NCI-H1048 (cell line): ENCODE results near the gene SMG6.

Experiments
- DNase-seq: peaks from one replicate; lab custom pipeline; 2025; lab: John Stamatoyannopoulos, UW

SMG6 gene

DNA sequence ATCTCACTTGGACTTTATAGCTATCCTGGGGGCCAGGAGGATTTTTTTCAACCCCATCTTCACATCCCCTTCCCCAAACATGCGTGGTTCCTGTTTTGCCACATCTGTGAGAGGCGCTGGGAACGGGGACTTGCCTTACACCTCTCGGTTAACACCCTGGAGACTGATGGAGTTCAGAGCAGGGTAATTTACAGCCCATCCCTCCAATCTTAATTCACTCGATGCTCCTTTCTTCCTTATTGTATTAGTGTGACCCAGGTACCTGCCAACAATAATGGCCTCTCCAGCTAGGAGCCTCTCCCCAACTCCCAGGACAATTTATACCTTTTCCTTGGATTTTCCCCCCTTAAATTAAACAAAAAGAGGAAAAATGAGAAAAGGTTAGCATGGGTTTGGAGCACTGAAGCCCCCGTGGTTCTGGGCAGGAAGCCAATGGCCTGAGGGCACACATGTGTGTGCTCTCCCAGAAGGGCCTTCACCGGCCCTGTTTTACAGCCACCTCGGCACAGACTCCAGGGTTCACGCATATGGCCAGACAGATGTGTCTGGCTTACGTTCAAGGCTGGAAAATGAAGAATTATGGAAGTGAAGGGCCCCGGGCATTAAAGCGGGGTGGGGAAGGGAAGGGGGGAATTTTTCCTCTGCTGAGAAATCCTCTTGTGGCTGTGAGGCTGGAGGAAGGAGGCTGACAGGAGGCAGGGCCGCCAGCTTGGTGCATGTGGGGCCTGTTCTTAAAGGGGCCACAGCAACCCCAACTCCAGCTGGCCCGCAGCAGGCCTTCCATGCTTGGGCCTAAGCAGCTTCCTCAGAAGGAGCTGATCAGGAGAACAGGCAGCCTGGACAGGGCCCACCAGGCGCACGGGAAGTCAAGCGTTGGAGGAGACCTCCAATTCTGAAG lies 227.2 kb downstream of the SMG6 start:
- no peak for DNase-seq

DNA sequence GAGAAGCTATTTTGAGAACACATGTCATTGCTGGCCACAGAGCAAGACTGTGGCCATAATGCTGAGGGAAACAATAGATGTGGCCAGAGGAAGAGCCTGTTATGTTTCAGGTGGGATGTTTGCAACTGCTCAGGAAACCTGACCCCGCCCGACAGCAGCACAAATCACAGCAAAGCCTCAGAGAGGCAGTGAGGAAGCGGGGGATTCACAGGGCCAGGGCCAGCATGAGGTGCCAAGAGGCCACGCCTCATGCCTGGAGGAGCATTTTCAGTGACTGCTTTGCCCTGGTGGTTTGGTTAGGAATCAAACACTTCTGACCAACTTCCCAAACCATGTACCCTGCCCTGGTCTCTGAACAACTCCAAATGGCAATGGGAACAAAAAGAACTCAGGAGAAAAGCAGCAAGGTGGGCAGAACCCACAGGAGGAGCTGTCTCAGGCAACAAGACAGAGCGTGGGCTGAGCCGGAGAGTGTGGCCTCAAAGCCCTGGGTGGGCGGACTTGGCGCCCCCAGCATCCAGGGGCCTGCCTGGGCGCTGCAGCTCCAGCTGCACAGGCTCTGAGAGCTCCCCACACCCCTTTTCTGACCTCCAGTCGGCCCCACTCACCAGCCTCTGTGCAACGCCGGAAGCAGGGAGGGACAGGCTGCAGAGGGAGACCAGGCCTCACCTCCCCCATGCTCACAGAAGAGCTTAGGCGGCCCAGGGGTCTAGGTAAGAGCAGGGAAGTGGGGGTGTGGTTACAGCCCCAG lies 228.1 kb downstream of the SMG6 start:
- no peak for DNase-seq

DNA sequence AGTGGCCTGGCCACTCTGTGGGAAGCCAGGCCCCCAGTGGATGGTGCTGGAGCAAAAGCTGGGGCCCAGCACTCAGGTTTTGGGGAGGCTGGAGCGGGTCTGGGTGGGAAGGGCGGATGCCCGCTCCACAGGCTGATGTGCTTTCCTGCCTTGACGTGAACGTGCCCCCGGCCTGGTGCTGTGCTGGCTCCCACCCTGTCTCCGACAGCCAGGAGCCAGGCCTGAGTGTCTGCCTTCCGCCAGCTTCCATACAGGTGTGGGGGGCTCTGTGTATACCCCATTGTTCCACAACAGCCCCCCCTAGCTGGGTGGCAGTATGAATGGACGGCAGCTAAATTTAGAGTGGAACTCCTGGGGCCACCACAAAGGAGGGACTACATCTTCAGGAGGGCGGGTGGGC lies 228.7 kb downstream of the SMG6 start:
- DNase-seq, result no peak

DNA sequence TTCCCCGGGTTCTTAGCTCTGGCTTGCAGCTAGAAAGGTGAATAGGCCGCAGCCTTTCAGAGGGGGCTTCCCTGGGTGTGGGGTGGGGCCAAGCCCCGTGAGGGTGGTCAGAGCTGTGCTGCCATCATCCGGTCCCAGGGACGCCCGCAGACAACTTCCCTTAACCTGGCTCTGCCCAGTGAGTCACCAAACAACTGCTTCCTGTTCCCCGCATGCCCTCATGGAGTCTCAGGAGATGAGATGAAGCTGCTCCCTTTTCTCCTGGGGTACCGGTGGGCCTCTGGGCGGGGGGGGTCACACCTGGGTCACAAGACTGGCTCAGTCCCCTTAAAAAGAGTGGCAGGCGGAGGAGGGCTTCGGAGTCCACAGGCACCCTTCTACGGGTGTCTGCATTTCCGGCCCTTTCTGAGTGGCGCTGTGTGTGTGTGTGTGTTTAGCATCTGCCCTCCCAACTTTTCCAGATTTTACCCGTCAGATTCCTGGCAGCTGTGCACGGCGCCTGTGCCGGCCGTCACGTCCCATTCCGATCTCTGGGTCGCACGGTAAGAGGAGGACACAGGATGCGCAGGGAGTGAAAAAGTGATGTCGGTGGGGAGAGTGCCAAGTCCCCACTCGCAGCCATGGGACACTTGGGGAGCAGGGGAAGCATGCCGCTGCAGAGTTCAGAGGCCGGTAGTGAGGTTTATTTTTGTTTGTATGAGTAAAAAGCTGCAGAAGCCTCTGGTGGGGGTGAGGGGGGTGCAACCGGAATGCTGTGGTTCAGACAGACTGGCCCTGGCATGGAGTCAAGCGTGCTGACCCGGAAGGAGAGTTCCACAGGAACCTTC lies 231.9 kb downstream of the SMG6 start:
- no peak for DNase-seq

DNA sequence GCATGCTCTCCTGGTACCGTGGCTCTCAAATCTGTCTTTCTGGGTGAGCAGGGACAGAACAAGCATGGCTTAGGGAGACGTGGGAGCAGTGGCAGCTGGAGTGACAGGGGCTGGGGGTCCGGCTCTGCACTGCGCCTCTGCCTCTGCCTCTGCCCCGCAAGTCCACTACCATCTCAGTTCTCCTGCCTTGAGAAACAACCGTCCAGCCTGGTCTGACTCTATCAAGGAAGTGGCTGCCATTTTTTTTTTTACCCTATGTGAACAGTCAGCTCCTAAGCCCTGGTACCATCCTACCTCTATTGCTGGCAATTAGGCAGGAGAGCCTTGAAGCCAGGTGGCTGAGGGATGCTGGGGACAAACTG lies 232.6 kb downstream of the SMG6 start:
- no peak for DNase-seq

DNA sequence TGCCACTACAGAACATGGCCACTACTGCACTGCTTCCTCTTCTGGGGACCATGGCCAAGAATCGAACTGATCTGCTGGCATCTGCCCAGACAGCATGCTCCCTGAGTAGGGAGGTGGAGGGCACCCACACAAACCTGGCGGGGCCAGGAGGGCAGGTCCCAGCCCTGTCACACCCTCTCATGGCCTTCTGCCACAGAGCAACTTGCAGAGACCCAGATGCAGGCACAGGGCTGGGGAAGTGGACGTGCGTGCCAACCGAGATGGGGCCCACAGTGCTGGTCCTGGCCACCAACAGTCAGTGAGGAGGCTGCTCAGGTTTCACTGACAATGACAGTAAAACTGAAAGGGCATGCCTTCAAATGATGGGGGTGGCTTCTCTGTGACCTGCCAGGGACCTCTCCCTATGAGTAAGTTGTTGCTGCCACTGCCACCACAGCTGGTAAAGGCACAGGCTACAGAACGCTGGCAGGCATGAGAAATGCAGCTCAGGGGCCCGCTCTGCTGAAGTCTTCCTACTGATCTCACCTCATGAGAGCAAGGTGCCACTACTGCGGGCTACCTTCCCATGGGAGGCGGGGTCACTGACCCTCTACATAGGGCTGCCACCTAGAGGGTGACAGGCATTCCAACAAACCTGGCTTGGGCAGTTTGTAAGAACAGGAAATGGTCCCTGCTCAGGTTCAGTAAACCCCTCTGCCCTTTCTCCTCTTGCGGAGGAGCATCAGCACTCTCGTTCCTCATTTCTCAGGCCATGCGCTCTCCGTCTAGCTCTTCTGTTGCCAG lies 233.2 kb downstream of the SMG6 start:
- DNase-seq, result no peak

DNA sequence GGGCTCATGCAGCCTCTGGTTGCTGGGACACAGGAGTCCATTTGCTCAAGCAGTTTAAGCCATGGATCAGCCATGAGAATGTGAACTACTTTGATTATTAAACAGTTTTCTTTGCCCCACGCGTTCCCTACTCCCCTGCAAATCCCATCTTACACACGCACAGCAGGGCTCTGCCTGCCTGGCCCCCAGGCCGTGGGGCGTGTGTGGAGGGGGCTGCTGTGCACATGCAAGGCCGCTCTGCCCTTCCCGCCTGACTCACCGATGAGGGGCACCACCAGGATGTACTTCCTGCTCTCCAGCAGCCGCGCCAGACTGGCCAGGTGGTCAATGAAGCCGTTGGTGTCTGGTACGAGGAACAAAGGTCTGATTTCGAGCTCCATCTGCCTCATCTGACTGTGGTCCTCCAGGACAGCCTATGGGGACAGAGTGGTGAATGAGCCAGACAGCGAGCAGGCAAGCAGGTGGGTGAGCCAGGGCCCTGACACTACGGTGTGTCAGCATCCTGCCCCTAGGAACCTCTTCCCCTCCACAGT lies 235.0 kb downstream of the SMG6 start:
- DNase-seq, result no peak

DNA sequence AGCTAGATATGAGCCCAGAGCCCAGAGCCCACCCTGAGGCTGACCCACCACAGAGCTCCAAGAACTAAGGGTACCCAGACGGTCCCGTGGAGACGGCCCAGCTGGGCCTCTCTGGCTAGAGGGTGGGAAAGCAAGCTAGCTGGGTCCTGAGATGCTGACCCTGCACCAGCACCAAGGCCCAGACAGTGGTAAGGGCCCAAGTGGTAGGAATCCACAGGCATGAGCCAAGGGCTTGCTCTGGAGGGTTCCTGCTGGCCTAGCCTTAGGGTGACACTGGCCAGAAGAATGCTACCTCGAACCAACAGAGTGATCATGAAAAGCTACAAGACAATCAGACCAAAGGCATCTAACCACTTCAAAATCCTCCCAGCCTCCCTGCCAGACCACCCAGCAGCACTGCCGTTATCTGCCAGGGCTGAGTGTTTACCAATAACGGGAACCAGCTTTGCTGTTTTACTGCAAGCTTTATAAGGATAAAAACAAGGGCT lies 235.5 kb downstream of the SMG6 start:
- DNase-seq, result no peak

DNA sequence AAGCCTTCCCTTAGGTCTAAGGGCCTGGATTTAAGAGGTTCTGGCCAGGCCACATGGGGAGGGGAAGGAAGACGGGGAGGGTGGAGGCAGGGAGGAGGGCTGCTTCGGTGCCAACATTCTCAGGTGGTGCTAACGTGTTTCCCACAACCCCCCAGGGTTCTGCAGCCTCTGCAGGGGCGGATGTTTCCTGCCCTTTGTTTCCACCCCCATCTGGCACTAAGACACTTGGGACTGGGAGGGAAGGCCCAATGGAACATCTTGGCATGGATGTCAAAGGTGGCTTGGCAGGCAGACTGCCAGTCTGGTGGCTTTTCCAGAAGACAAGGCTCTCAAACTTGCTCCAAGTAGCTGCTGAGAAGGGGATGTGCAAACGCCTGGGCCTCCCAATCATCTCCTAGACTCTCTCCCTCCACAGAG lies 236.0 kb downstream of the SMG6 start:
- no peak for DNase-seq

DNA sequence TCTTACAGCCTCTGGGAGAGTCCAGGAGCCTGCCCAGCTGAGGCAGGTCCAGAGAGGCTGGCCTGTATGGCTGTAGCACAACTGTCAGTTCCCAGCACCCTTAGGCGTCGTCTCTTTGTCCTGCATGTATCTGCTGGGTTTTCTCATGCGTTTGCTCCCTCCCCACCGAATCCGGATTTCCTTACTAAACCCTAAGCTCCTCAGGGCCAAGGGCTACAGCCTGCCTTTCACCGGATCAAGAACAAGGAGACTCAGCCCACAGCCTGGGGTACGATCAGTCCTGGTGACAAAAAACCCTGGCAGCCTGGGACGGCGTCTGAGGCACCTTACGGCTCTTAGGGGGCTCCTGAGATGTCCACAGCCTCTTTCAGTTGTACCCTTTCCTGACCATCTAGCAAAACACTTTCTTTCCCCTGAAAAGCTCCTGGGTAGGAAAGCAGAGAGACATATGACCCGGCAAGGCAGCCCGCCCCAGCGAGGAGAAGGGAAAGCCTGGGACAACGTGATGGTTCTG lies 236.5 kb downstream of the SMG6 start:
- DNase-seq, result no peak

DNA sequence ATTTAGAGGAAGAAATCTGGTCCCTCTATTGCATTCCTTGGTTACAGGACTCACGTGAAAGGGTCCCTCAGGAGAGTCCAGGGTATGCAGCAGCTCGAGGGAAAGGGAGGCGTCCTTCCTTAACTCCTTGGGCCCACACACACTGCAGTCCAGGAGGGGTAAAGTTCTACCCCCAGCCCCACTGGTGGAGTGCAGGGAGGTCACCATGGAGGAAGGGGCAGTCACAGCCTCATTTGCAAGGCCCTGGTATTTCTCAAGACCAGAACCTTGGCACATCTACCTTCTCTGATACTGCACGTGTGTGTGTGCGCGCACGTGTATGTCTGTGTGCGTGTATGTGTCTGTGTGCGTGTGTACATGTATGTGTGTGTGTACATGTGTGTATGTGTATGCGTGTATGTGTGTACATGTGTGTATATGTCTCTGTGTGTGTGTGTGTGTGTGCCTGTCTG lies 237.6 kb downstream of the SMG6 start:
- no peak for DNase-seq

DNA sequence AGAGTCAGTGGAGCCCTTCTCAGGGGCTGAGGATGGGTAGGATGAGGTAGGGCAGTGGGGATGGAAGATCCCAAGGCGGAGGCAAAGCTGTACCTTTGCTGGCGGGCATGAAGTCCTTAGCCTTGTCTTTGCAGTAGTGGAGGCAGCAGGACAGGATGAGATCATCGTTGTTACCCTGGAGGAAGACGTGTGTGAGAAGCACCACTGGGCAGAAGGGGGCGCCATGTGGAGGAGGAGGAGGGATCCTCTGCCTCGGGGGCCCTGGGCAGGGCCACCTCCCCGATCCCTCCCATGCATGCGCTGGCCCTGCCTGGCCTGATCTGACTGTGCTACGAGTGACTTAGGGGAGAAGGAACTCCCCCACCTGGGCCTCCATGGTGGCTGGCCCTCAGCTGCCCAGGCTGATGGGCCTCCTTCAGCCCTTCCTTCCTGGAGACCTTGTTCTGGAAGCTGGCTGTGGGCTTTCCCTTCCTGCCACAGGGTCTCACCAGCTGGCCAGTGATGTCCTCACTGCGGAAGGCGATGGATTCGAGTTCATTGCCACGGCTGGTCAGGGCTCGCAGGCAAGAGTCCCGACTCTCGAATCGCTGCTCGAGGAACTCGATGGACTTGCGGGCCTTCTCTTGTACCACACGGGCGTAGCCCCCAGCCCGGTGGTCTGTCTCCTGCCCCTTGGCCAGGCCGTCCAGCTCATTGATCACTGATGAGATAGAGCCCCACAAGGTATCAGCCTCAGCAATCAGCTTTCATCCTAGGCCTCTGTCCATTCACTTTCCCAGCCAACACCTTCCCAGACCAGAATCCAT lies 238.4 kb downstream of the SMG6 start:
- no peak for DNase-seq

DNA sequence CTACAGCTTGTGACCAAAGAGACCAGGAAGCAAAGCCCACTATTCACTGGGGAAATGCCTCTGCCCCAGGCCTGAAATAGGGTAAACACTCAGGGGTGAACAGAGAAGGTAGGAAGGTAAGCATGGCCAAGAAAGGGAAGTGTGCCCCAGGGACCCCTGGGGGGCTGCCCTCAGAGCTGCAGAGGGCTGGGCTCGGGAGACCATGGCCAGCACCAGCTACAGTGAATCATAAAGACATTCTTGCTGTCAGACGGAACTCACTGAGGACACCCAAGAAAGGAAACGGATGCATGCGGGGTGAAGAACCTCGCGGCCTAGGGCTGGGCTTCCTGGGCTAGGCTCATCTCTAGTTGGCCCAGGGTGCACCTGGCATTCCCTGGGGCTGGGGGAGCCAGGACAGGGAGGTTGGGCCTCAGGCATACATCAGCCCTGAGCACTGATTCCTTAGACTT lies 239.0 kb downstream of the SMG6 start:
- DNase-seq, result no peak

DNA sequence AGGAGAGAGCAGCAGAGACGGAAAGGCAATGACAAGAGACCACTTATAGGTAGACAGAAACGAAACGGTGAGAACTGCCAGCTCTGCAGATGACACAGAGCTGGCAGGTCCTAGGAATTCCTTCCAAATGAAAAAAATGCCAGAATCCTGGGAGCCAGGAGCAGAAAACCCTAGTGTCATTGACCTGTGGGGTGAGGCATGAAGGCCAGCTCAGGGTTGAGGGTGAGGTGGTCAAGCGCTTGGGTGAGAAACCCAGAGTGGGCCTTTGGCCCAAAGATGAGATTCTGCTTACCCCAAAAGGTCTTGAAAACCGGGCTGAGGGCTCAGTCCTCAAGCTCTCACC lies 239.5 kb downstream of the SMG6 start:
- no peak for DNase-seq

DNA sequence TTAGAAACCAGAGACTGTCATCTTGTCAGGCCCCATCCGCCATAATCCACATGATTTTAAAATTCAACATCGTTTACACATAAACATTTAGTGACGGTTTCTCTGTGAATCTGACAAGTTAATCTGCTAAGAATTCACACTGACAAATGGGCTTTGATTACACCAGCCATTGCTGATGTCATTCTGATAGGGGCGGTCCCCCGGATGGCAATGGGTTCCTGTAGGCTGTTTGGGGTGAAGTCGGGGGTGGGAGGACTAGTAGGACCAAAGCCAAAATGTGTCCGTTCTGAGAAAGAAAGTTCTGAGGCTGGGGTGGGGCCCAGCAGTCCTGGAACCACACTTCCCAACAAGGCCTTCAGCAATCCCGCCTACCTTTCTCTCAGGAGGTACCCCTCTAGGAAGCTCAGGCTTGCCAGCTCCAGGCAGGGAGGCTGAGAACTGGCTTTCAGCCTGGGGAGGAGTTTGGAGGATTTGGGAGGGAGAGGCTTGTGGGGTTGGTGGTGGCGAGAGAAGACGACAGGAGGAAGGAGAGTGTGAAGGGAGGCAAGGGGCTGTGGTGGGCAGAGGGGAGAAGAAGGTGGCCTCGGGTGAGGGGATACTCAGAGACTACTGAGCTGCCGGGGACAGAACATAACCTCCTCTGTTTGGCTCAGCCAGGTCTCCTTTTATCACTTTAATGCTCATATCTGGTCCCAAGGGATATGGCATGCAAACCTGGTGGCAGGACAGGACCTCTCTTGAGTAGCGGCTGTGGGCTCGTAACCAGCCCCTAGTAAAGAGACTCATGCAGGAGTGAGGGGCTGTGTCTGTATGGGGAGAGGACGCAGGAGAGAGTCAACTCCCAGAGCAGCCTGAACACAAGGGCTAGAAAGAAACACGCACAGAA lies 240.1 kb downstream of the SMG6 start:
- no peak for DNase-seq

DNA sequence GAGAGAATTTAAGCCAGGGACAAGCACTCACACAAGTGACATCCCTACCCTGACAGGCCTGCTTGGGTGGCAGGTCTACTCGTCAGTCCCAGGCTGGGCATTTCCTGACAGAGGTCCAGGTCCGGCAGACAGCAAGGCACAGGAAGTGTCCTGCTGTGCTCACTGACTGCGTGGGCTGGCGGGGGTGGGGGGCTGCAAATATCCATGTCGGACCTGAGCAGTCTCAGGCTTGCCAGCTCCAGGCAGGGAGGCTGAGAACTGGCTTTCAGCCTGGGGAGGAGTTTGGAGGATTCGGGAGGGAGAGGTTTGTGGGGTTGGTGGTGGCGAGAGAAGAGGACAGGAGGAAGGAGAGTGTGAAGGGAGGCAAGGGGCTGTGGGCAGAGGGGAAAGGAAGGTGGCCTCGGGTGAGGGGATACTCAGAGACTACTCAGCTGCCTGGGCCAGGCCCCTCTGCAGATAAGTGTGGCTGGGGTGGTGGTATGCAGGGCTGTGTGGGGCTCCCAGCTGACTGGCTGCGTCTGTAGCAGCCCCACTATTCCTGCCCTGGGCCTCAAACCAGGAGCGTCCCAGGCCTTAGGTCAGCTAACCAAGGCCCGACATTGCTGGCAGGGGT lies 240.9 kb downstream of the SMG6 start:
- DNase-seq, result no peak

DNA sequence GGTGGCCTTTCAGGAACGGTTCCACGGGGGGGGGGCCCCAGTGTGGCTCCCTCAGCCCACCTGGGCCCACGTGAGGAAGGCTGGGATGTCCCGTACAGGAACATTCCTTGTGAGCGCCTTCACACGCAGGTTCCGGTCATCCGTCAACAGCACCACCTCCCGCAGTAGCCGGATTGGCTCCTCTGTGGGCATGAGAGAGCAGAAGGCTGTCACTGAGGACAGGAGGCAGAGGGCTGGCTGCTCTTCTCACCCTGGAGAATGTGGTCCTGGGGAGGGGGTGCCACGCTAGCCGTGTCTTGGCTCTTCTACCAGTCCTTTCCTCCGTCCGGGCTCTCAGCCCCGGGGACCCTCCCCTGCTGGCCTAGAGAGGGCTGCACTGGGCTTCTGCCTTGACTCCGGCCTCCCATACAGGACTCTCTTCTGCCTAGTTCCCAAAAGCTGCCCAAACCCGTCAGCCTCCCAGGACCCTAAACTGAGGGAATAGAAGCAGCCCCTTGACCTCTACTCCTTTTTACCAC lies 242.1 kb downstream of the SMG6 start:
- no peak for DNase-seq

DNA sequence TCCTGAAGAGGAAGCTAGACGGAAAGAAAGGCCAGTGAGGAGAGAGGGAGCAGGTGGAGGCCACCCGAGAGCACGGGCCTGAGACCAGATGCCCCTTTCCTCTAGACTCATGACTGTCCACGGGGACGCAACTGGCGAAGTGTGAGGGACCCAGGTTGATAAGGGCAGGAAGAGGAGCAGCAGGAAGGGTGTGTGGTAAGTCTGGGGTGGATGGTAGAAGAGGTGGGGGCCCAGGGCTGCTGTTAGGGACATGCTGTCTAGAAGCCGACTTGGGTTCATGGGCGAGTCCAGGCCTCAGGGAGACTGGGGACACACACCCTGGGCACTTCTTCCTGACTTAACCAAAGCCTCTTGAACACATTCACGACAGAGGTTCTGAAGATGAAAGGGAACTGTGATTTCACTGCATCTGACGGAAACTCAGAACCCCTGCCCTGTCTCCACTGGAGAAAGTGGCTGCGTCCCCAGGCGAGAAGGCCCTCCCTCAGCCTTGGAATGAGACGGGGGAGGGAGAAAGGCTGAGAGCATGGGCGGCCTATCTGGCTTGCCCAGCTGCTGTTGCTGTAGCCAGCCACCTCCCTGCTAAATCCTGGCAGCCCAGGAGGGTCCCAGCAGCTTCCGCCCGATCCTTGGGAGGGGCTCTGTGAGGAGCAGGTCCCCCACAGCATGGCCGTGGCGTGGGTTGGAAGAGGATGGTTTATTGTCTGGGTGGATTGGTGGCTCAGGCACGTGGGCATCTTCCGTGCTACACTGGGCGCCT lies 242.7 kb downstream of the SMG6 start:
- no peak for DNase-seq
